Measurements from ENCODE around the gene FGF14.

GRCh38 chr13:102322211-102322610 is 79.6 kb downstream of the FGF14 start:
- TF ChIP-seq CTCF (IDR thresholded peaks at IDR 0.05) (no peak), POLR2A (IDR thresholded peaks at IDR 0.05) (no peak)
